Measurements from ENCODE around the gene B3GALT4. TPM values are rescaled to one million over a fixed set of nuclear protein-coding genes. Genes with fewer than 3 reads are reported as not detected.
A peak's percentile ranks its signal among the peaks of the same experiment; 100 is the strongest.
"Not testable (repeated sequence)": the region's sequence is repeated elsewhere in the genome, so short reads cannot be mapped to it uniquely, and the experiment has no call there.

Gene B3GALT4
- total RNA-seq, 1 experiment from 2014 or later, result 18.2 TPM

DNA sequence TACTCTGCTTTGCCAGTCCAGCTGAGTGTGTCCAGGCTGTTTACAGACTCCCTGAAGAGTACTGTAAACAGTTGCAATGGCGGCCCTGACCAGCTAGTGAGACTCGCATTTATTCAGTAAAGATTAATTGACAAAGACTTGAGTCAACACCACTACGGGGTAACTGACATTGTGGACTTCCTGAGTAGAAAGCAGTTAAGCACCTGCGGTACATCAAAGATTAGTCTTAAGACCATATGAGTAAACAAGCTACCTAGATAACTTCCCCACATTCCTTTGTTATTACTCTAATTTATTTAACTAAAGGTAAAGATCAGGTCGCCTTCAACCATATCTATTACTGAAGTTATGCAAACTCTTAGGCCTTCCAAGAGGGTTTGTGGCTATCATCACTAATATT lies 17.9 kb upstream of the B3GALT4 start:
- CTCF ChIA-PET, result no interaction called here
- intact Hi-C loops (cut with micrococcal nuclease; ENCODE audit: unreplicated experiment), result no loop called here
- peaks cover 40% of the 10 kb centered on the region for H3K36me3 Mint-ChIP-seq (ENCODE audit: insufficient read depth, unreplicated experiment)

DNA sequence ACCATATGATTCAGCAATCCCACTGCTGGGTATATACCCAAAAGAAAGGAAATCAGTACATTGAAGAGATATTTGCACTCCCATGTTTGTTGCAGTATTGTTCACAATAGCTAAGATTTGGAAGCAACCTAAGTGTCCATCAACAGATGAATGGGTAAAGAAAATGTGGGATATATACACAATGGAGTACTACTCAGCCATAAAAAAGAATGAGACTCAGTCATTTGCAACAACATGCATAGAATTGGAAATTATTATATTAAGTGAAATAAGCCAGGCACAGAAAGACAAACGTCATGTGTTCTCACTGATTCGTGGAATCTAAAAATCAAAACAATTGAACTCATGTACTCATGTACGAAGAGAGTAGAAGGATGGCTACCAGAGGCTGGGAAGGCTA lies 14.4 kb upstream of the B3GALT4 start:
- intact Hi-C loops (cut with micrococcal nuclease; ENCODE audit: unreplicated experiment); H3K4me1 Mint-ChIP-seq (ENCODE audit: low read depth, unreplicated experiment); BruUV-seq (replicated peaks); H3K9me3 Mint-ChIP-seq (ENCODE audit: low read depth, unreplicated experiment); H3K27me3 Mint-ChIP-seq (ENCODE audit: unreplicated experiment); H3K4me3 Mint-ChIP-seq (ENCODE audit: low read depth, unreplicated experiment); DNase-seq; H3K27ac Mint-ChIP-seq (ENCODE audit: unreplicated experiment): not testable (repeated sequence)
- CTCF ChIA-PET, result interaction anchor here (1.1 kb wide), 1 partner anchor 14 kb away, joined by 3 read pairs; no protein-coding TSS in a partner anchor
- H3K36me3 Mint-ChIP-seq (ENCODE audit: insufficient read depth, unreplicated experiment), result peaks cover 58% of the 10 kb centered on the region

More for the DNA sequence above, 17.9 kb upstream of the B3GALT4 start:
- TF ChIP-seq, protein P1, sequence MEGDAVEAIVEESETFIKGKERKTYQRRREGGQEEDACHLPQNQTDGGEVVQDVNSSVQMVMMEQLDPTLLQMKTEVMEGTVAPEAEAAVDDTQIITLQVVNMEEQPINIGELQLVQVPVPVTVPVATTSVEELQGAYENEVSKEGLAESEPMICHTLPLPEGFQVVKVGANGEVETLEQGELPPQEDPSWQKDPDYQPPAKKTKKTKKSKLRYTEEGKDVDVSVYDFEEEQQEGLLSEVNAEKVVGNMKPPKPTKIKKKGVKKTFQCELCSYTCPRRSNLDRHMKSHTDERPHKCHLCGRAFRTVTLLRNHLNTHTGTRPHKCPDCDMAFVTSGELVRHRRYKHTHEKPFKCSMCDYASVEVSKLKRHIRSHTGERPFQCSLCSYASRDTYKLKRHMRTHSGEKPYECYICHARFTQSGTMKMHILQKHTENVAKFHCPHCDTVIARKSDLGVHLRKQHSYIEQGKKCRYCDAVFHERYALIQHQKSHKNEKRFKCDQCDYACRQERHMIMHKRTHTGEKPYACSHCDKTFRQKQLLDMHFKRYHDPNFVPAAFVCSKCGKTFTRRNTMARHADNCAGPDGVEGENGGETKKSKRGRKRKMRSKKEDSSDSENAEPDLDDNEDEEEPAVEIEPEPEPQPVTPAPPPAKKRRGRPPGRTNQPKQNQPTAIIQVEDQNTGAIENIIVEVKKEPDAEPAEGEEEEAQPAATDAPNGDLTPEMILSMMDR (IDR thresholded peaks at IDR 0.05; ENCODE audit: unreplicated experiment), result no peak
- H3K27me3 Mint-ChIP-seq (ENCODE audit: unreplicated experiment), result no peaks in the 10 kb centered on the region
- H3K4me3 Mint-ChIP-seq (ENCODE audit: low read depth, unreplicated experiment), result no peak overlapping the region
- BruUV-seq (replicated peaks), result no TSS peak
- no peaks in the 10 kb centered on the region for H3K9me3 Mint-ChIP-seq (ENCODE audit: low read depth, unreplicated experiment)
- DNase-seq, result no peak
- peaks cover 10% of the 10 kb centered on the region for H3K4me1 Mint-ChIP-seq (ENCODE audit: low read depth, unreplicated experiment)
- no peak overlapping the region for H3K27ac Mint-ChIP-seq (ENCODE audit: unreplicated experiment)

DNA sequence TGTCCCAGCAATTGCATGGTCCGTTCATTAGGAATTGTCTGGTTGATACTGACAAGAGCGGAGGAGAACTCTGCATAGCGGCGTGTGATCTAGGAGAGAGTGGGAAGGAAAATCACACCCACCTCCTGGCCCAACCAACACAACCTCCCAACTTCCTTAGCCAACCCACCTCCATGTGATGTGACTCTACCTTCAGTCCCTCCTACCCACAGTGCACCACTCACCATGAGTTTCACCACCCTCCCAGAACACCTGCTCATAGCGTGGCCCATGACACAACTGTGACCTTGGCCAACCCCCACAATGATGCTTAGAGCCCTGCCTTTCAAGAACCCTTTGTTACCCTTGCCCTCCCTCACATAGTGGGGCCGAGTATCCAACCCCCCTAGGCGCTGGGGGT lies 12.9 kb upstream of the B3GALT4 start:
- Mint-ChIP-seq H3K9me3 (ENCODE audit: low read depth, unreplicated experiment) (no peaks in the 10 kb centered on the region), H3K4me1 (ENCODE audit: low read depth, unreplicated experiment) (peaks cover 10% of the 10 kb centered on the region), H3K36me3 (ENCODE audit: insufficient read depth, unreplicated experiment) (peaks cover 55% of the 10 kb centered on the region), H3K27me3 (ENCODE audit: unreplicated experiment) (no peaks in the 10 kb centered on the region), H3K4me3 (ENCODE audit: low read depth, unreplicated experiment) (no peak overlapping the region), H3K27ac (ENCODE audit: unreplicated experiment) (no peak overlapping the region)
- intact Hi-C loops (cut with micrococcal nuclease; ENCODE audit: unreplicated experiment), result no loop called here
- TF ChIP-seq, protein P1 (IDR thresholded peaks at IDR 0.05; ENCODE audit: unreplicated experiment), result no peak
- DNase-seq, result no peak
- no TSS peak for BruUV-seq (replicated peaks)
- CTCF ChIA-PET, result no interaction called here

DNA sequence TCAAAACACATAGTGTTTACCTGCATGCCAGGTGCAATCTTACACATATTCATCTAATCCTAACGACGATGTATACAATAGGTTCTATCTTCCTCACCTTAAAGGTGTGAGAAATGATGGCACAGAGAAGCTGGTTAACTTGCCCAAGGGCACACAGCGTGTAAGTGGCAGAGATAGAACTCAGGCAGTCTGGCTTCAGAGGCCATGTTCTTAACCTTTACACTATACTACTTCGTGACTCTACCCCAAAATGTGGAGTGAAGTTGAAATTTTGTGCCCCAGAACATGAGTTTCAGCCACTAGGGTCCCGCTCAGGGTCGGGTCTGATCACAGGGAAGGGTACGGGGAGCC lies 5.8 kb upstream of the B3GALT4 start:
- H3K27ac Mint-ChIP-seq (ENCODE audit: unreplicated experiment), result peak overlapping the region; percentile 100
- H3K4me3 Mint-ChIP-seq (ENCODE audit: low read depth, unreplicated experiment), result peak overlapping the region; percentile 94
- DNase-seq, result no peak
- CTCF ChIA-PET, result interaction anchor here (0.5 to 1.1 kb wide), 3 partner anchors 23 to 72 kb away, joined by 3 to 5 read pairs (median 3); no protein-coding TSS in a partner anchor
- H3K36me3 Mint-ChIP-seq (ENCODE audit: insufficient read depth, unreplicated experiment), result peaks cover 75% of the 10 kb centered on the region
- no peaks in the 10 kb centered on the region for H3K9me3 Mint-ChIP-seq (ENCODE audit: low read depth, unreplicated experiment)
- TF ChIP-seq, protein P1 (IDR thresholded peaks at IDR 0.05; ENCODE audit: unreplicated experiment), result no peak
- intact Hi-C loops (cut with micrococcal nuclease; ENCODE audit: unreplicated experiment), result no loop called here
- BruUV-seq (replicated peaks), result no TSS peak
- H3K27me3 Mint-ChIP-seq (ENCODE audit: unreplicated experiment), result peaks cover 13% of the 10 kb centered on the region
- peaks cover 59% of the 10 kb centered on the region for H3K4me1 Mint-ChIP-seq (ENCODE audit: low read depth, unreplicated experiment)

DNA sequence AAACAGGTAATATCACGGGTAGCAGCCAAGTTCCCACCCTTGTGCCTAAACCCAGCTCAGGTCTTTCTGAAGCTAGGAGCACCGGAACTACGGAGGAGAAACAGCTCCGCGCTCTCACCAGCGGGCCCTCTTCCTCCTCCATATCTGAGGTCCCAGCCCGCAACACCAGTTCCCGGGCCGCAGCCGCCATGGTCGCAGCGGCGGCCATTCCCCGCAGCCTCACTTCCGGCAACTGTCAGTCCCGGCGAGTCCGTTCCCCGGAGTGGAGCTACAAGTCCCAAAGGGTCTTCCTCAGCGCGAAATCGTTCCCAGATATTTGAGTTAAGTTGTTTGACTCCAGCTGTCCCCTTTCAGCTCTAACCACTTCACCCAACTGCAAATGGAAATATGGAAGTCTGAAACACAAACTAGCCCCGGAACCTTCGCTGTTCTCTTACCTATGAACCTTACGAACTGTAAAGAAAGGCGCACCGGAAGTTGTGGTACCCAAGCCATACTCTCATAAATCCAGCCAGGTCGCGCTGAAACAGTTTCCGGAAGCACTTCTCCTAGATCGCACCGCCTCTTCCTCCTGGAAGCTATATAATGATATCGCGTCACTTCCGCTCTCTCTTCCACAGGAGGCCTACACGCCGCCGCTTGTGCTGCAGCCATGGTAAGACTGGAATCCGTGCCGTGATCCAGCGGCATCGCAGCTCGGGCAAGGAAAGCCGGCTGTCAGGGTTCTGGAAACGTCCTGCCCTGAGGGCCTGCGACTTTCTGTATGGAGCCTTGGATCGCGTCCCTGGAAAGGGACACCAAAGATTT lies 5.3 kb upstream of the B3GALT4 start, which contains the start of the genes RPS18 and VPS52:
TSS of gene RPS18 (plus strand) at position 608 of the 807 bp plus-strand sequence. CDS start at position 653, 45 bp downstream.
TSS of gene VPS52 (minus strand) at position 409 of the 807 bp plus-strand sequence. CDS start at position 208, 201 bp downstream.
- peaks cover 75% of the 10 kb centered on the region for H3K36me3 Mint-ChIP-seq (ENCODE audit: insufficient read depth, unreplicated experiment)
- peak within 1 kb of the TSS; percentile 94 for H3K4me3 Mint-ChIP-seq (ENCODE audit: low read depth, unreplicated experiment)
- H3K9me3 Mint-ChIP-seq (ENCODE audit: low read depth, unreplicated experiment), result no peaks in the 10 kb centered on the region
- H3K27me3 Mint-ChIP-seq (ENCODE audit: unreplicated experiment), result peaks cover 13% of the 10 kb centered on the region
- peak within 1 kb of the TSS; percentile 100 for H3K27ac Mint-ChIP-seq (ENCODE audit: unreplicated experiment)
- CTCF ChIA-PET, result interaction anchor here (0.5 to 1.2 kb wide), 8 partner anchors 18 to 139 kb away, joined by 3 to 5 read pairs (median 3); partner anchors contain the start of genes PFDN6, PHF1, RGL2 and WDR46
- H3K4me1 Mint-ChIP-seq (ENCODE audit: low read depth, unreplicated experiment), result peaks cover 65% of the 10 kb centered on the region
- BruUV-seq (replicated peaks), result TSS peak; percentile 76
- TF ChIP-seq, protein P1 (IDR thresholded peaks at IDR 0.05; ENCODE audit: unreplicated experiment), result no peak
- peak; percentile 96 for DNase-seq
- intact Hi-C loops (cut with micrococcal nuclease; ENCODE audit: unreplicated experiment), result no loop called here

Data from Calu3 (cell line).